ENCODE measurements around the gene CCNA2.

DNA sequence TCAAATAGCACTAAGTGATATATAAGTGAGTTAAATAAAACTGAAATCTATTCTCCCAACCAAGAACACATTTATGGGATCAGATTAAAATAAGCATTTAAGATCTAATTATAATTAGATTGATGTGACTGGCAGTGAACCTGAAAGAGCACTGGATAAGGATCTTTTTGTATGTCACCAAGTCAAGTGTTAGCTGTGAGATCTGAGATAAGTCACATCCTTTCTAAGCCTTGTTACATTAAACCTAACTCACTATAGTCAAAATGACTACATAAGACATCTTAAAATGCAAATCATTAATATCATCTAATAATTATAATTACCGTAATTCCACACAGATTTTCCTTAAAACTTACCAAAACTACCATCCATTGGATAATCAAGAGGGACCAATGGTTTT is 1.6 kb downstream of the CCNA2 start:
- no peak for TF ChIP-seq POLR2AphosphoS5 (IDR thresholded peaks at IDR 0.05)
- TF ChIP-seq, protein P1, sequence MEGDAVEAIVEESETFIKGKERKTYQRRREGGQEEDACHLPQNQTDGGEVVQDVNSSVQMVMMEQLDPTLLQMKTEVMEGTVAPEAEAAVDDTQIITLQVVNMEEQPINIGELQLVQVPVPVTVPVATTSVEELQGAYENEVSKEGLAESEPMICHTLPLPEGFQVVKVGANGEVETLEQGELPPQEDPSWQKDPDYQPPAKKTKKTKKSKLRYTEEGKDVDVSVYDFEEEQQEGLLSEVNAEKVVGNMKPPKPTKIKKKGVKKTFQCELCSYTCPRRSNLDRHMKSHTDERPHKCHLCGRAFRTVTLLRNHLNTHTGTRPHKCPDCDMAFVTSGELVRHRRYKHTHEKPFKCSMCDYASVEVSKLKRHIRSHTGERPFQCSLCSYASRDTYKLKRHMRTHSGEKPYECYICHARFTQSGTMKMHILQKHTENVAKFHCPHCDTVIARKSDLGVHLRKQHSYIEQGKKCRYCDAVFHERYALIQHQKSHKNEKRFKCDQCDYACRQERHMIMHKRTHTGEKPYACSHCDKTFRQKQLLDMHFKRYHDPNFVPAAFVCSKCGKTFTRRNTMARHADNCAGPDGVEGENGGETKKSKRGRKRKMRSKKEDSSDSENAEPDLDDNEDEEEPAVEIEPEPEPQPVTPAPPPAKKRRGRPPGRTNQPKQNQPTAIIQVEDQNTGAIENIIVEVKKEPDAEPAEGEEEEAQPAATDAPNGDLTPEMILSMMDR (IDR thresholded peaks at IDR 0.05) = no peak

Data from prostate gland (tissue), 2 donors.